IMR-90 (cell line): ENCODE results near the gene LTBP1. TPM values are rescaled to one million over a fixed set of nuclear protein-coding genes. Genes with fewer than 3 reads are reported as not detected.
A peak's percentile ranks its signal among the peaks of the same experiment; 100 is the strongest.

Experiments used
- ATAC-seq: fragments of 200-7000 bp; cut with Tn5 transposase; 2 replicates; pipeline ENCODE4 v1.9.1; 2020; ENCODE audit warnings: low read depth, mild to moderate bottlenecking, moderate library complexity
- BruUV-seq: library from RNA; stranded (reverse); fragments of 400-500 nt; replicated peaks from 2 replicates; lab custom pipeline; 2021; lab: Mats Ljungman, UMichigan
- CTCF ChIA-PET: fragments of 300-600 bp; formaldehyde crosslinking; extraction: SDS; loops from one replicate; lab custom pipeline; 2021; ENCODE audit warnings: antibody characterized with exemption; lab: Yijun Ruan, JAX
- POLR2A ChIA-PET: fragments of 300-600 bp; sonication (Branson Sonifier 250); formaldehyde crosslinking; loops from one replicate; lab custom pipeline; 2022; ENCODE audit warnings: antibody characterized with exemption; ENCODE audit not compliant: unreplicated experiment; lab: Charles Lee
- DNase-seq: peaks from one replicate; pipeline ENCODE4 v3.0.0; 2013
- H2AFZ ChIP-seq: replicated peaks from 2 replicates; pipeline ENCODE3; 2013; ENCODE audit warnings: low read length, mild to moderate bottlenecking; ENCODE audit not compliant: poor library complexity
- H2AK5ac ChIP-seq: 2 replicates; pipeline ENCODE4 v1.6.1; 2013; ENCODE audit warnings: low read depth, low read length, inconsistent platforms
- H2AK9ac ChIP-seq: replicated peaks from 2 replicates; pipeline ENCODE3; 2013; ENCODE audit warnings: mild to moderate bottlenecking, low read depth, low read length, moderate library complexity; ENCODE audit not compliant: poor library complexity
- H2BK120ac ChIP-seq: 2 replicates; pipeline ENCODE4 v1.6.1; 2013; ENCODE audit warnings: low read depth, low read length, inconsistent platforms
- H2BK15ac ChIP-seq: 3 replicates; pipeline ENCODE4 v1.6.1; 2013; ENCODE audit warnings: low read depth, low read length, inconsistent platforms
- H2BK20ac ChIP-seq: 2 replicates; pipeline ENCODE4 v1.6.1; 2013; ENCODE audit warnings: low read depth, mild to moderate bottlenecking, inconsistent platforms, low read length, moderate library complexity
- H2BK5ac ChIP-seq: 2 replicates; pipeline ENCODE4 v1.6.1; 2013; ENCODE audit warnings: mild to moderate bottlenecking, low read depth, low read length, inconsistent platforms; ENCODE audit not compliant: poor library complexity, severe bottlenecking
- H3K14ac ChIP-seq: replicated peaks from 2 replicates; pipeline ENCODE4 v1.6.1; 2013; ENCODE audit warnings: low read depth, low read length, inconsistent platforms
- H3K18ac ChIP-seq: 2 replicates; pipeline ENCODE4 v1.6.1; 2013; ENCODE audit warnings: low read depth, low read length, control low read depth
- H3K23ac ChIP-seq: 2 replicates; pipeline ENCODE4 v1.6.1; 2013; ENCODE audit warnings: low read depth, low read length, inconsistent platforms
- H3K27ac ChIP-seq: 2 replicates; pipeline ENCODE4 v1.5.1; 2013; ENCODE audit warnings: mild to moderate bottlenecking, control low read depth, low read length; ENCODE audit not compliant: insufficient read depth
- H3K27me3 ChIP-seq: 2 replicates; pipeline ENCODE4 v1.6.1; 2013; ENCODE audit warnings: low read length; ENCODE audit not compliant: control insufficient read depth, insufficient read depth
- H3K36me3 ChIP-seq: 2 replicates; pipeline ENCODE4 v1.6.1; 2013; ENCODE audit warnings: low read length, mixed read lengths; ENCODE audit not compliant: control insufficient read depth, insufficient read depth
- H3K4ac ChIP-seq: 2 replicates; pipeline ENCODE4 v1.6.1; 2013; ENCODE audit warnings: low read depth, low read length, inconsistent platforms
- H3K4me1 ChIP-seq: 2 replicates; pipeline ENCODE4 v1.6.1; 2013; ENCODE audit warnings: low read length, mixed read lengths; ENCODE audit not compliant: control insufficient read depth, insufficient read depth
- H3K4me2 ChIP-seq: 2 replicates; pipeline ENCODE4 v1.6.1; 2013; ENCODE audit warnings: low read depth, mild to moderate bottlenecking, control low read depth, low read length, moderate library complexity
- H3K4me3 ChIP-seq: 2 replicates; pipeline ENCODE4 v1.5.1; 2013; ENCODE audit warnings: low read depth, mild to moderate bottlenecking, control low read depth, low read length, moderate library complexity; ENCODE audit not compliant: insufficient read depth
- H3K56ac ChIP-seq: 2 replicates; pipeline ENCODE4 v1.6.1; 2013; ENCODE audit warnings: low read length, inconsistent platforms; ENCODE audit not compliant: insufficient read depth; ENCODE audit errors: extremely low read depth
- H3K79me1 ChIP-seq, 2 experiments: 2 replicates each; pipeline ENCODE4 v1.6.1; 2013; ENCODE audit warnings: low read length in 2 of 2, inconsistent platforms in 1 of 2, low read depth in 1 of 2
- H3K9ac ChIP-seq: 2 replicates; pipeline ENCODE4 v1.6.1; 2013; ENCODE audit warnings: low read depth, low read length, control low read depth
- H3K9me1 ChIP-seq: 2 replicates; pipeline ENCODE4 v1.6.1; 2013; ENCODE audit warnings: low read length, inconsistent platforms; ENCODE audit not compliant: insufficient read depth
- H3K9me3 ChIP-seq: 2 replicates; pipeline ENCODE4 v1.6.1; 2013; ENCODE audit warnings: low read length; ENCODE audit not compliant: control insufficient read depth, insufficient read depth
- H4K20me1 ChIP-seq: 2 replicates; pipeline ENCODE4 v1.6.1; 2013; ENCODE audit warnings: low read length, inconsistent platforms; ENCODE audit not compliant: insufficient read depth
- H4K5ac ChIP-seq: 2 replicates; pipeline ENCODE4 v1.6.1; 2013; ENCODE audit warnings: mild to moderate bottlenecking, low read depth, low read length, control low read depth
- H4K8ac ChIP-seq, 2 experiments: 2 replicates each; pipeline ENCODE4 v1.6.1; 2013; ENCODE audit warnings: low read depth in 2 of 2, low read length in 2 of 2, control low read depth in 1 of 2, inconsistent platforms in 1 of 2
- H4K91ac ChIP-seq: 2 replicates; pipeline ENCODE4 v1.6.1; 2013; ENCODE audit warnings: low read depth, low read length, inconsistent platforms; ENCODE audit not compliant: insufficient read depth
- CEBPB ChIP-seq: IDR thresholded peaks from 2 replicates; pipeline ENCODE4 v1.6.1; 2012; ENCODE audit warnings: low read depth, low read length, improper control_type of control experiment
- CHD1 ChIP-seq: IDR thresholded peaks from 2 replicates; pipeline ENCODE4 v1.6.1; 2012; ENCODE audit warnings: low read depth, low read length, improper control_type of control experiment
- ELK1 ChIP-seq: fragments of 150-350 bp; IDR thresholded peaks from 2 replicates; pipeline ENCODE4 v1.6.1; 2016; ENCODE audit warnings: low read depth, mild to moderate bottlenecking, low read length, moderate library complexity, borderline replicate concordance
- MAFK ChIP-seq: IDR thresholded peaks from 2 replicates; pipeline ENCODE4 v1.6.1; 2012; ENCODE audit warnings: low read depth, low read length, improper control_type of control experiment
- MAZ ChIP-seq: IDR thresholded peaks from 2 replicates; pipeline ENCODE4 v1.6.1; 2012; ENCODE audit warnings: low read depth, mild to moderate bottlenecking, low read length, improper control_type of control experiment, moderate library complexity, borderline replicate concordance
- RCOR1 ChIP-seq: IDR thresholded peaks from 2 replicates; pipeline ENCODE4 v1.6.1; 2012; ENCODE audit warnings: mild to moderate bottlenecking, low read length, improper control_type of control experiment; ENCODE audit not compliant: insufficient replicate concordance
- RFX5 ChIP-seq: IDR thresholded peaks from 2 replicates; pipeline ENCODE4 v1.8.0; 2012; ENCODE audit warnings: low read depth, mild to moderate bottlenecking, low read length, moderate library complexity
- SMC3 ChIP-seq: fragments of 150-350 bp; IDR thresholded peaks from 2 replicates; pipeline ENCODE4 v1.6.1; 2016; ENCODE audit warnings: low read depth, mild to moderate bottlenecking, antibody characterized with exemption, low read length, moderate library complexity
- USF2 ChIP-seq: fragments of 150-350 bp; IDR thresholded peaks from 2 replicates; pipeline ENCODE4 v1.6.1; 2017; ENCODE audit warnings: mild to moderate bottlenecking, antibody characterized with exemption, low read length, low read depth
- WGBS, 2 experiments: methylation state at CpG; one replicate each; pipeline versions ENCODE4 v1.1.5 to v1.1.7; 2013; ENCODE audit warnings: missing lambda C conversion rate in 2 of 2; ENCODE audit not compliant: insufficient read length in 1 of 2; ENCODE audit errors: extremely low coverage in 2 of 2; 5-methylcytosine and 5-hydroxymethylcytosine counted together
- dilution Hi-C: fragments of 300-500 bp; cut with HindIII; formaldehyde crosslinking; loops from one replicate; pipeline ENCODE4 v1.14.3; 2018; ENCODE audit warnings: low sequenced_read_pairs; ENCODE audit not compliant: unreplicated experiment
- in situ Hi-C: fragments of 300-500 bp; cut with MboI; formaldehyde crosslinking; loops from 3 replicates; pipeline ENCODE4 v1.14.3; 2019; ENCODE audit warnings: low sequenced_read_pairs, inconsistent platforms, mixed read lengths
- intact Hi-C: fragments of 100-400 bp; cut with micrococcal nuclease; formaldehyde crosslinking; loops from 2 replicates; pipeline ENCODE4 v1.10.0; 2022
- polyA plus RNA-seq, 3 experiments: library from polyadenylated mRNA; depleted of rRNA; stranded (reverse); fragments of >200 nt; gene quantifications; 2 replicates each; pipeline ENCODE4 v1.2.3, GENCODE V29; 2012; ENCODE audit warnings: low replicate concordance in 1 of 3
- total RNA-seq: library from RNA; depleted of rRNA; stranded (reverse); fragments of >200 nt; gene quantifications from 2 replicates; pipeline ENCODE4 v1.2.3, GENCODE V29; 2012

LTBP1 gene
- total and polyA plus RNA-seq, 2 of the 4 experiments (the other 2 are of a cell fraction) = 235 to 326 TPM

- Histone ChIP-seq H3K4me2 (no peak overlapping the region), H4K8ac (peak overlapping the region; percentile 76 to 90; a peak in 3 of 4 replicates), H3K9ac (no peak overlapping the region), H2AK9ac (no peak overlapping the region), H3K79me1 (peaks cover 35 to 66% of the 10 kb centered on the region in 2 experiments), H3K9me1 (peaks cover 31% of the 10 kb centered on the region), H4K91ac (peak overlapping the region; percentile 79), H3K4ac (peak overlapping the region; percentile 95), H2BK120ac (peak overlapping the region; percentile 83), H3K36me3 (peaks cover 19% of the 10 kb centered on the region), H2AFZ (no peak overlapping the region), H2AK5ac (peak overlapping the region; percentile 91), H3K56ac (no peak overlapping the region), H4K5ac (peak overlapping the region; percentile 34; the same call in 1 of the 2 replicates), H3K27ac (peak overlapping the region; percentile 74), H3K4me3 (no peak overlapping the region), H2BK20ac (peak overlapping the region; percentile 93), H3K18ac (peak overlapping the region; percentile 93; the same call in 1 of the 2 replicates), H2BK5ac (peak overlapping the region; percentile 99), H3K27me3 (no peaks in the 10 kb centered on the region), H4K20me1 (no peaks in the 10 kb centered on the region), H3K14ac (peak overlapping the region; percentile 66), H3K4me1 (peaks cover 35% of the 10 kb centered on the region), H3K9me3 (no peaks in the 10 kb centered on the region), H3K23ac (peak overlapping the region; percentile 72; the same call in 1 of the 2 replicates), H2BK15ac (peak overlapping the region; percentile 45; the same call in 1 of the 3 replicates)
- in situ Hi-C loops (no loop called here), intact Hi-C loops (loop anchor here (2.0 kb wide), 1 partner anchor 57 kb away; no protein-coding TSS in a partner anchor), dilution Hi-C loops (no loop called here)
- TF ChIP-seq MAZ = no peak
- TF ChIP-seq USF2 = no peak
- TF ChIP-seq RCOR1 = no peak
- TF ChIP-seq SMC3 = no peak
- TF ChIP-seq MAFK = no peak
- TF ChIP-seq CEBPB = no peak
- TF ChIP-seq RFX5 = no peak
- no peak for TF ChIP-seq CHD1
- no peak for TF ChIP-seq ELK1
- no TSS peak for BruUV-seq
- ATAC-seq (no peak), DNase-seq (no peak)
- no CpG with 5 or more reads among the region's 3 CpGs for WGBS, 2 experiments
- CTCF ChIA-PET = interaction anchor here (1.9 kb wide), 1 partner anchor 55 kb away, joined by 5 read pairs; no protein-coding TSS in a partner anchor
- POLR2A ChIA-PET = interaction anchor here (0.7 kb wide), 1 partner anchor 313 kb away, joined by 3 read pairs; no protein-coding TSS in a partner anchor
Observed at GRCh38 chr2:33215983-33216382, 269.2 kb downstream of the LTBP1 start.
